HG03354 (cell line): ENCODE data around the gene CFAP20DC.

ENCODE experiments used
- ATAC-seq: cut with Tn5 transposase; IDR thresholded peaks from one replicate; pipeline ENCODE4 v1.9.1; 2021; ENCODE audit warnings: mild to moderate bottlenecking; ENCODE audit not compliant: unreplicated experiment, poor library complexity, severe bottlenecking

The CFAP20DC gene

GRCh38 chr3:58769065-58769464 is 280.8 kb downstream of the CFAP20DC start:
- no peak for ATAC-seq

- no peak for ATAC-seq
These were observed 283.1 kb downstream of the CFAP20DC start for GRCh38 chr3:58766587-58767282.

GRCh38 chr3:58755150-58755549 is 294.7 kb downstream of the CFAP20DC start:
- no peak for ATAC-seq

GRCh38 chr3:58754074-58754473 is 295.8 kb downstream of the CFAP20DC start:
- peak; percentile 77 for ATAC-seq

GRCh38 chr3:58751882-58752567 is 297.8 kb downstream of the CFAP20DC start:
- ATAC-seq, result peak; percentile 41

- ATAC-seq, result no peak
These were observed 298.6 kb downstream of the CFAP20DC start for GRCh38 chr3:58751235-58751634.

- no peak for ATAC-seq
These were observed 299.9 kb downstream of the CFAP20DC start for GRCh38 chr3:58749948-58750347.

GRCh38 chr3:58748024-58748423 is 301.8 kb downstream of the CFAP20DC start:
- no peak for ATAC-seq

GRCh38 chr3:58746758-58747157 is 303.1 kb downstream of the CFAP20DC start:
- ATAC-seq, result no peak

GRCh38 chr3:58743296-58743695 is 306.5 kb downstream of the CFAP20DC start:
- peak; percentile 45 for ATAC-seq

- ATAC-seq, result no peak
These were observed 307.6 kb downstream of the CFAP20DC start for GRCh38 chr3:58742239-58742638.

GRCh38 chr3:58737644-58738043 is 312.2 kb downstream of the CFAP20DC start:
- no peak for ATAC-seq

- ATAC-seq, result no peak
These were observed 318.2 kb downstream of the CFAP20DC start for GRCh38 chr3:58731673-58732072.

- no peak for ATAC-seq
These were observed 321.1 kb downstream of the CFAP20DC start for GRCh38 chr3:58728723-58729122.

- no peak for ATAC-seq
These were observed 324.4 kb downstream of the CFAP20DC start for GRCh38 chr3:58725326-58725853.

GRCh38 chr3:58724336-58724735 is 325.5 kb downstream of the CFAP20DC start:
- no peak for ATAC-seq

- ATAC-seq, result no peak
These were observed 326.7 kb downstream of the CFAP20DC start for GRCh38 chr3:58723173-58723572.

- no peak for ATAC-seq
These were observed 327.3 kb downstream of the CFAP20DC start for GRCh38 chr3:58722561-58722960.

GRCh38 chr3:58720526-58720925 is 329.3 kb downstream of the CFAP20DC start:
- ATAC-seq, result no peak

GRCh38 chr3:58719684-58720083 is 330.1 kb downstream of the CFAP20DC start:
- ATAC-seq, result no peak

- ATAC-seq, result no peak
These were observed 336.0 kb downstream of the CFAP20DC start for GRCh38 chr3:58713715-58714401.
